GM21717 (cell line): Measurements from ENCODE around the gene TMEM19.
"Not testable (repeated sequence)": the region's sequence is repeated elsewhere in the genome, so short reads cannot be mapped to it uniquely, and the experiment has no call there.

Experiments
- ATAC-seq: cut with Tn5 transposase; IDR thresholded peaks from one replicate; pipeline ENCODE4 v1.9.1; 2021; ENCODE audit warnings: mild to moderate bottlenecking, moderate library complexity; ENCODE audit not compliant: unreplicated experiment

Gene TMEM19

GRCh38 chr12:71664411-71665089, 21.3 kb upstream of the TMEM19 start:
- peak; percentile 6 for ATAC-seq

- ATAC-seq: no peak
These were observed 20.8 kb upstream of the TMEM19 start for GRCh38 chr12:71665090-71665463.

GRCh38 chr12:71666259-71666658, 19.6 kb upstream of the TMEM19 start:
- ATAC-seq: no peak

- ATAC-seq: no peak
These were observed 14.6 kb upstream of the TMEM19 start for GRCh38 chr12:71671311-71671710.

- no peak for ATAC-seq
These were observed 14.1 kb upstream of the TMEM19 start for GRCh38 chr12:71671816-71672215.

GRCh38 chr12:71682466-71682865, 3.4 kb upstream of the TMEM19 start:
- no peak for ATAC-seq

- no peak for ATAC-seq
These were observed 2.2 kb upstream of the TMEM19 start for GRCh38 chr12:71683633-71684032.

GRCh38 chr12:71684081-71684480, 1.8 kb upstream of the TMEM19 start:
- ATAC-seq: no peak

GRCh38 chr12:71685312-71685906, 473 bp upstream of the TMEM19 start:
- no peak for ATAC-seq

GRCh38 chr12:71686658-71687025, 760 bp downstream of the TMEM19 start:
- ATAC-seq: no peak

- ATAC-seq: not testable (repeated sequence)
These were observed 1.3 kb downstream of the TMEM19 start for GRCh38 chr12:71687172-71687571.

GRCh38 chr12:71688961-71689570, 3.2 kb downstream of the TMEM19 start:
- ATAC-seq: no peak

- ATAC-seq: no peak
These were observed 5.7 kb downstream of the TMEM19 start for GRCh38 chr12:71691504-71692129.

- ATAC-seq: no peak
These were observed 7.2 kb downstream of the TMEM19 start for GRCh38 chr12:71693126-71693525.

- ATAC-seq: peak; percentile 1
These were observed 7.8 kb downstream of the TMEM19 start for GRCh38 chr12:71693651-71694050.

GRCh38 chr12:71694099-71694820, 8.4 kb downstream of the TMEM19 start:
- ATAC-seq: peak; percentile 92

- ATAC-seq: no peak
These were observed 9.9 kb downstream of the TMEM19 start for GRCh38 chr12:71695782-71696181.

- not testable (repeated sequence) for ATAC-seq
These were observed 16.3 kb downstream of the TMEM19 start for GRCh38 chr12:71702181-71702580.

GRCh38 chr12:71702590-71702989, 16.7 kb downstream of the TMEM19 start:
- no peak for ATAC-seq

GRCh38 chr12:71703206-71703605, 17.3 kb downstream of the TMEM19 start:
- no peak for ATAC-seq

GRCh38 chr12:71704920-71705319, 19.0 kb downstream of the TMEM19 start:
- no peak for ATAC-seq
